GM12892 (cell line): Measurements from ENCODE around the gene RNF44.

Experiments
- POLR2AphosphoS5 ChIP-seq: IDR thresholded peaks from 2 replicates; pipeline ENCODE4 v1.6.1; 2011; ENCODE audit warnings: low read depth, low read length, control low read depth
- TAF1 ChIP-seq: IDR thresholded peaks from 2 replicates; pipeline ENCODE4 v1.6.1; 2011; ENCODE audit warnings: low read depth, mild to moderate bottlenecking, control low read depth, low read length, borderline replicate concordance

DNA sequence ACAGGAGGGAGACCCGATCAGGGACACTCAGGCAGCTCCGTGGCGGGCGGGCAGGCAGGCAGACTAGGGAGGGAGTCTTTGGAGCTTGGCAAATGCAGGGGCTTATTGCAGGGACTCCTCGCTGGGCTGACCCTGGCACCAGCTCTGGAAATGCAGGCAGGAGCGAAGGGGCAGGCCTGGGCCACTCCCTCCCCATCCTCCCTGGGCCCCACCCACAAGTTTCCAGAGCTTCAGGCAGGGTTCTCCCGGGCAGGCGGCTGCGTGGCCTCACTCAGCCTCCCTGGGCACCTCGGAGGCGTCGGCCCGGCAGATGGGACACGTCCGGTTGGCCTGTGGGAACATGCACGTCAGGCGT is 8.5 kb downstream of the RNF44 start:
- TF ChIP-seq POLR2AphosphoS5 (no peak), TAF1 (no peak)
